GM21423 (cell line): ENCODE measurements around the gene GPHN.
"Not testable (repeated sequence)": the region's sequence is repeated elsewhere in the genome, so short reads cannot be mapped to it uniquely, and the experiment has no call there.

Experiments
- ATAC-seq: cut with Tn5 transposase; IDR thresholded peaks from one replicate; pipeline ENCODE4 v1.9.1; 2021; ENCODE audit warnings: mild to moderate bottlenecking, moderate library complexity; ENCODE audit not compliant: unreplicated experiment

Gene GPHN

DNA sequence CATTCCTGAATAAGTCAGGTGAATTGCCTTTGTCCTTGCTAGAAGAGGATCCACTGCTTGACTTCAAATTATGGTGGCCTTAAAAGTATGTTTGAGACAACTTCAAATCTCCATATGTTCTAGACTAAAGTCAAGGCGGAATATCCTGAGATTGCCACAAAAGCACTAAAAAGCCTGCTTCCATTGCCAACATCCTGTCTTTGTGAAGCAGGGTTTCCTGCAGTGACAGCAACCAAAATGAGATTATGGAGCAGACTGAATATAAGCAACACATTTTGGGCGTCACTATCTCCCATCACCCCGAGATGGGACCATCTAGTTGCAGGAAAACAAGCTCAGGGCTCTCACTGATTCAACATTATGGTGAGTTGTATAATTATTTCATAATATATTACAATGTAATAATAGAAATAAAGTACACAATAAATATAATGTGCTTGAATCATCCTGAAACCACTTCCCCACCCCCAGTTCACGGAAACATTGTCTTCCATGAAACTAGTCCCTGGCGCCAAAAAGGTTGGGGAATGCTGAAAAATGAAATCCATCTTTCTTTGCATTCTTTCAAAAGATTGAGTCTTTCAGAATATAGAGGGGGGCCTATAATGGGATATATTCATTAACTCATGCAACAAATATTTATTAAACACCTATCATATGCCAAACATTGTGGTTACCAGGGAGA lies 143.7 kb downstream of the GPHN start:
- no peak for ATAC-seq

DNA sequence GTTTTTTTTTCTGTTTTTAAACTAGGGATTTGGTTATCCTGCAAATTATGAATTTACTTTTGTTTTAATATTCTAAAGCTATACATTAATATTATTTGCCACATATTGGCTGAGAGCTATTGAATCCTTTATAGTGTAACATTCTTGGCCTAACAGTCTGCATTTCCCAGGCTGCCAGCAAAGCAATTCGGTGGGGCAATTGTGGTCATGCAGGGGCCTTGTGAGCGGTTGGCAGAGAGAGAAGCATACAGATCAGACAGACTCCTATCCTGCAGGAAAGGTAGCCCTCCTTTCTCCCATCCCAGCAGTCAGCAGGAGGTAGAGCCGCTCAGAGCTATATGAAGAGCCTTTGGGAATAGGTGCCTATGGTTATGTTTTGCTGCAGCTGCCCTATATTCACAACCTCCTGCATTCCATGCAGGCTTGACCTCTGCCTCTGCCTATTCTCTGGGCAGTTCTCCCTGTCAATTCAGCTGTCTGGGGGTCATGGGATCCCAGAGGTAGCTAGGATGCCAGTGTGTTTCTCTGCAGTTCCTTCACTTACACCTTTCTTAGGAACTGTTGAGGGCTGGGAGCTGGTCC lies 144.7 kb downstream of the GPHN start:
- ATAC-seq: no peak

- no peak for ATAC-seq
These were observed 149.8 kb downstream of the GPHN start for GRCh38 chr14:66657780-66658179.

- no peak for ATAC-seq
These were observed 154.4 kb downstream of the GPHN start for GRCh38 chr14:66662374-66662773.

DNA sequence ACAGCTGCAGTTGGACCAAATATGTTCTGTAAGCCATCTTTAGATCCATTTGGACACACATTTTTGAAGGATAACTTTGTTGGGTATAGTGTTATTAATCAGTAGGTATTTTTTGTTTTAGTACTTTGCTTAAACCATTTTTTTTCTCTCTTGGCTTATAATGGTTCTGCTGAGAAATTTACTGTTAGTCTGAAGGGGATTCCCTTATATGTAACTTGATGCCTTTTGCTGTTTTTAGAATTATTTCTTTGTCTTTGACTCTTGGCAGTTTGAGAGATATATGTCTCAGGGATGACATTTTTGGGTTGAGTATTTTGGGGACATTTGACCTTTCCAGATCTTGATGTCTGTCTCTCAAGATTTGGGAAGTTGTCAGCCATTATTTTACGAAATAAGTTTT lies 169.8 kb downstream of the GPHN start:
- no peak for ATAC-seq

DNA sequence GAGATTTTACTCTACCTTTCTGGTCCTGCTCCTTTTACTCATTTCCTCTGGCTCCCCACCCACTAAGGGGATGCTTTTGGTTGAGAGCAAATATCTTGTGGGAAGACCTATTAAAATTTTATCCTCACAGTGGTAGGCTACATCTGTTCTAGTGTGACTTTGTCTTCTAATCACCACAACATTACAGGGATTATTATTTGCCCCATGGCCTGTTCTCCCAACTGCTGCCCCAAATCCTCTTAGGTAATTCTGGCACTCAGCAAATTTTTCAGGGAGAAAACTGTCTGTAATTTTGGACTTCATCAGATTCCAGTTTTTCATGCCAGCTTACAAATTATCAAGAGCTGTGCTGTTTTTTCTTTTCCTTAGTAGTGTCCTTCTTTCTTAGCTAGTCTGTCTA lies 172.3 kb downstream of the GPHN start:
- ATAC-seq: no peak

- ATAC-seq: no peak
These were observed 188.4 kb downstream of the GPHN start for GRCh38 chr14:66696326-66696725.

DNA sequence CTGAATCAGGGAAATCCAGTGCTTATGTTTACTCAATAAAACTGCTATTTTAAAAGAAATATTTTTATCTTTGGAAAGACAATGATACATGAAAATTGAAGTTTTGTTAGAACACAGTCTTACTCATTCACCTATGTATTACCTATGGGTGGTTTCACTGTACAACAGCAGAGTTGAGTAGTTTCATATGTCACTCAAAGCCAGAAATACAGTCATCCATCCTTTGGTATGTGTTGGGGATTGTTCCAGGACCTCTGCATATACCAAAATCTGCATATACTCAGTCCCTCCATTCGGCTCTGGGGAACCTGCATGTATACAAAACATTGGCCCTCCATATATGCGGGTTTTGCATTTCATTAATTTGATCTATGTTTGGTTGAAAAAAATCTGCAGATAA lies 190.6 kb downstream of the GPHN start:
- no peak for ATAC-seq

DNA sequence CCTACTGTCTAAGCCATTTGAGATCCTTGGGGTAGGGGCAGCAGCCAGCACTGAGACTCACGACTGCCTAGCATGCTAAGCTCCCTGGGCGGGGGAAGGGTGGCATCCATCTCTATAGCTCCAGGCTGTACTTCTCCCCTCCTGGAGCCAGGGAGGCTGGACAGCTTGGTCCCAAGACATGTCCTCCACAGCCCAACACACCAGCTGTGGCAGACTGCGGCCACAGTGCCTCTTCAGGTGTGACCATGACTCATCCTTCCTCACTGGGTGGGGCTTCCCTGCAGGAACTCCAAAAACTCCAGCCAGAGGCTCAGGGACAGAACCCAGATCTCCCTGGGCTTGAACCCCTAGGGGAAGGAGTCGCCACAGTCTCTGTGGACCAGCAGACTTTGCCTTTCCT lies 193.9 kb downstream of the GPHN start:
- no peak for ATAC-seq

- no peak for ATAC-seq
These were observed 200.3 kb downstream of the GPHN start for GRCh38 chr14:66708267-66708666.

DNA sequence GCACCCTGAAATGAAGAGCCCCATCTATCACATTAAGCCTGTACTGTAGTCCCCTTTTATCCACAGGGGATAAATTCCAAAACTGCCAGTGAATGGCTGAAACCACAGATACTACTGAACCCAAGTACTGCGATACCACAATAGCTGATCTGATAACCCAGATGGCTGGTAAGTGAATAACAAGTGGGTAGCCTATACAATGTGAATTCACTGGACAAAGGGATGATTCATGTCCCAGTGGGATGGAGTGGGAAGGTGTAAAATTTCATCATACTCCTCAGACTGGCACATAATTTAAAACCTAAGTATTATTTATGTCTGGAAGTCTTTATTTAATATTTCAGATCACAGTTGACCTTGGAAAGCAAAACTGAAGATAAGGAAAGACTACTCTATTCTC lies 201.3 kb downstream of the GPHN start:
- ATAC-seq: no peak

DNA sequence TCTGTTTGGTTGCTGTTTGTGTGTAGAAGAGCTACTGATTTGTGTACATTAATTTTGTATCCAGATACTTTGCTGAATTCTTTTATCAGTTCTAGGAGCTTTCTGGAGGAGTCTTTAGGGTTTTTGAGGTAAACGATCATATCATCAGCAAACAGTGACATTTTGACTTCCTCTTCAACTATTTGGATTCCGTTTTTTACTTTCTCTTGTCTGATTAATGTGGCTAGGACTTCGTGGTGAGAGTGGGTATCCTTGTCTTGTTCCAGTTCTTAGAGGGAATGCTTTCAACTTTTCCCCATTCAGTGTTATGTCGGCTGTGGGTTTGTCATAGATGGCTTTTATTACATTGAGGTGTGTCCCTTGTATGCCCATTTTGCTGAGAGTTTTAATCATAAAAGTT lies 206.3 kb downstream of the GPHN start:
- ATAC-seq: not testable (repeated sequence)

DNA sequence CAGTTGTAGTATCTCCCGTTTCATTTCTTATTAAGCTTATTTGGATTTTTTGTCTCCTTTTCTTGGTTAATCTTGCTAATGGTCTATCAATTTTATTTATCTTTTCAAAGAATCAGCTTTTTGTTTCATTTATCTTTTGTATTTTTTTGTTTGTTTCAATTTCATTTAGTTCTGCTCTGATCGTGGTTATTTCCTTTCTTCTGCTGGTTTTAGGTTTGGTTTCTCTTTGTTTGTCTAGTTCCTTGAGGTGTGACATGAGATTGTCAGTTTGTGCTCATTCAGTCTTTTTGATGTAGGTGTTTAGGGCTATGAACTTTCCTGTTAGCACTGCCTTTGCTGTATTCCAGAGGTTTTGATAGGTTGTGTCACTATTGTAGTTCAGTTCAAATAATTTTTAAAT lies 207.4 kb downstream of the GPHN start:
- not testable (repeated sequence) for ATAC-seq

DNA sequence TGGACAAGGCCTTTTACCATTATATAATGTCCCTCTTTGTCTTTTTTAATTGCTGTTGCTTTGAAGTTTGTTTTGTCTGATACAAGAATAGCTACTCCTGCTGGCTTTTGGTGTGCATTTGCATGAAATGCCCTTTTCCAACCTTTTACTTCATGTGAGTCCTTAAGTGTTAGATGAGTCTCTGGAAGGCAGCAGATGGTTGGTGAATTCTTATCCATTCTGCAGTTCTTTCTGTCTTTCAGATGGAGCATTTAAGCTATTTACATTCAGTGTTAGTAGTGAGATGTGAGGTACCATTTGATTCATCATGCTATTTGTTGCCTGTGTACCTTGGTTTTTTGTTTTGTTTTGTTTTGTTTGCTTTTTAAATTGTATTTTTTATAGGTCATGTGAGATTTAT lies 208.3 kb downstream of the GPHN start:
- ATAC-seq: no peak

DNA sequence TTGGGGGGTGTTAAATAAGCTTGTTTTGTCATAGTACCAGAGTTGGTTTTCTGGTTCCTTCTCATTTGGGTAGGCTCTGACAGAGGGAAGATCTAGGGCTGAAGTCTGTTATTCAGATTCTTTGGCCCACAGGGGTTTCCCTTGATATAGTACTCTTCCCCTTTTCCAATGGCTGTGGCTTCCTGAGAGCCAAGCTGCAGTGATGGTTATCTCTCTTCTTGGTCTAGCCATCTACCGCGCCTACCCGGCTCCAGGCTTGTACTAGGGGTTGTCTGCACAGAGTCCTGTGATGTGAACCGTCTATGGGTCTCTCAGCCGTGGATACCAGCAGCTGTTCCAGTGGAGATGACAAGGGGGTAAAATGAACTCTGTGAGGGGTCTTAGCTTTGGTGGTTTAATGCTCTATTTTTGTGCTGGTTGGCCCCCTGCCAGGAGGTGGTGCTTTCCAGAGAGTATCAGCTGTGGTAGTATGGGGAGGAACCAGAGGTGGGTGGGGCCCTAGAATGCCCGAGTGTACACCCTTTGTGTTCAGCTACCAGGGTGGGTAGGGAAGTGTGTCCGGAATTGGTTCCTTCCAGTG lies 209.7 kb downstream of the GPHN start:
- no peak for ATAC-seq

- no peak for ATAC-seq
These were observed 217.0 kb downstream of the GPHN start for GRCh38 chr14:66724996-66725395.

- not testable (repeated sequence) for ATAC-seq
These were observed 223.4 kb downstream of the GPHN start for GRCh38 chr14:66731298-66731697.

GRCh38 chr14:66735853-66736252 lies 227.9 kb downstream of the GPHN start:
- no peak for ATAC-seq

DNA sequence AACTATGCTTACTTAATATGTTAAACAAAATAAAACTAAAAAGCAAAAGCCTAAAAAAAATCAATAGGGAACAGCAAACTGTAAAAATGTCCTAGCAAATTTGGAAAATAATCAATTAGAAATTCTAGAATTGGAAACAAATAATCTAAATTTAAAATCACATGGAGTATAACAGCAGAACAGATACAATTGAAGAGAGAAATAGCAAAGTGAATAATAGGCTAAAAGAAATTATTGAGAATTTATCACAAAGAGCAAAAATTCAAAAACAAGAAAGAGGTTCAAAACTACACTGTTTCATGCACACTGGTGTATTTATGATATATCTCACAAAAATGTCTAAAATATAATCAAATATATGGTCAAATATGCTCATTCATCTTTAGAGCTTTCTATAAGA lies 231.9 kb downstream of the GPHN start:
- ATAC-seq: no peak

- ATAC-seq: no peak
These were observed 237.1 kb downstream of the GPHN start for GRCh38 chr14:66745078-66745477.

GRCh38 chr14:66746316-66747006 lies 238.5 kb downstream of the GPHN start:
- no peak for ATAC-seq

DNA sequence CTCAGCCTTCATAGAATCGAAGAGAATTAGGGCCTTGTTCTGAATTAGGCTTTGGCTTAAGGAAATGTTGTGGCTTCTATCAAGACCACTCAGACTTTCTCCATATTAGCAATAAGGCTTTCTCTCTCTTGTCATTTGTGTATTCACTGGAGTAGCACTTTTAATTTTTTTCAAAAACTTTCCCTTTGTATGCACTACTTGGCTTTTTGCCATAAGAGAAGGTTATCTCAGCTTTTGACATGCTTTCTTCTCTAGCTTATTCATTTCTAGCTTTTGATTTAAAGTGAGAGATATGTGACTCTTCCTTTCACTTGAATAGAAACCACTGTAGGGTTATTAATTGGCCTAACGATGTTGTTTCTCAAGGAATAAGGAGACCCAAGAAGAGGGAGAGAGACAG lies 244.2 kb downstream of the GPHN start:
- ATAC-seq: no peak
